COLO668 (cell line): ENCODE data around the gene ORC3.
"Not testable (repeated sequence)": the region's sequence is repeated elsewhere in the genome, so short reads cannot be mapped to it uniquely, and the experiment has no call there.

Experiments used
- DNase-seq: peaks from one replicate; lab custom pipeline; 2025; ENCODE audit not compliant: unreplicated experiment; lab: John Stamatoyannopoulos, UW

The ORC3 gene

DNA sequence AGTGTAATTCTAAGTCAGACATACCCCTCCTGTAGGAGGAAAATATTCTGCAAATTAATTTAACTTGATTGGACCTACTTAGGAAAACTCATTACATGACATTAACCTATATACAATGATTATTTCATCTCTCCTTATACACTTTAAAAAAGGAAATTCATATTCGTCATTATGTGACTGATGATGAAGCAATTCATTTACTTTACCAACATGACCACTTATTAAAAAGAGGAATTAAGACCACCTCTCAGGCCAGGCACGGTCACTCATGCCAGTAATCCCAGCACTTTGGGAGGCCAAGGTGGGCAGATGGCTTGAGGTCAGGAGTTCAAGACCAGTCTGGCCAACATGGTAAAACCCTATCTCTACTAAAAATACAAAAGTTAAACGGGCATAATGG lies 100.5 kb downstream of the ORC3 start:
- DNase-seq, result no peak

DNA sequence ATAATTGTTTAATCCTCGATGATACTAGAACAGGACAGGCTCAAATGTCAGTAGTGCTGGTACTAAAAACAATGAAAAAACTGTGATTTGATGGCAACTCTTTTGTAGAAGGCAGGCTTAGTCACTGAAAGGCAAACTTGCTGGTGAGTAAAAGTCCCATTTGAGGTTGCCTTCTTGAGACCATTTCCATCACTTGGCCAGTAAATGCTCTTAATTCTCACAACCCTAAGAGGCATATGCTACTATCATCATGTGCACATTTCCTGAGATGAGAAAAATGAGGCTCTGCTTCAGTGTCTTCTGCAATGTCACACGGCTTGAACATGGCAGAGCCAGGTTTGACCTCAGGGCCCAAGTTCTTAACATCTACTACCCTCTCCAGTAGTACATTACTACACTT lies 102.2 kb downstream of the ORC3 start:
- no peak for DNase-seq

DNA sequence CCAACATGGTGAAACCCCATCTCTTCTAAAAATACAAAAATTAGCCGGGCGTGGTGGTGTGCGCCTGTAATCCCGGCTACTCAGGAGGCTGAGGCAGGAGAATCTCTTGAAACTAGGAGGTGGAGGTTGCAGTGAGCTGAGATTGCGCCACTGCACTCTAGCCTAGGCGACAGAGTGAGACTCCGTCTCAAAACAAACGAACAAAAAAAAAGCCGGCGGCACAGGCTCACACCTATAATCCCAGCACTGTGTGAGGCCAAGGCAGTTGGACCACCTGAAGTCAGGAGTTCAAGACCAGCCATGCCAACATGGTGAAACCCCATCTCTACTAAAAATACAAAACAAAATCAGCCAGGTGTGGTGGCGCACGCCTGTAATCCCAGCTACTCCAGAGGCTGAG lies 106.9 kb downstream of the ORC3 start:
- not testable (repeated sequence) for DNase-seq

- no peak for DNase-seq
Observed at GRCh38 chr6:87697581-87698546, 107.9 kb downstream of the ORC3 start.

DNA sequence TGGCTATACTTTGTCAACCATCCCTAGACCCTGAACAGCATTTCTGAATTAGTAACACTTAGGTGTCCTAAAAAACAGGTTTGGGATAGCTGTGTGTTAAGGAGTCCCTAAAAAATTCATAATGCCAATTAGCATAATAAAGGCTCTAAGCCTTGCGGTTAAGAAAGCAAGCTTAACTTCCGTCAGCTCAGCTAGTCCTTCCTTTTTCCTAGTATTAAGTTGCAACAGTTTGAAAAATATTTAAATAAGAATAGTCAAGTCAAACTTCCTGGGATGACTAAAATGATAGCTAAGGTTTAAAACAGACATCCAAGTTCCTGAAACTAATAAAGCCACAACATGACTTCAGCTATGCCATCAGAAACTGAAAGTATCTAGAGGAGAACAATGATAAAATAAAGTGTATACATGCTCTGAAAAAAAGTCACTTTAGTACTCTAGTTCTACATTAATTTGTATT lies 108.6 kb downstream of the ORC3 start:
- no peak for DNase-seq

DNA sequence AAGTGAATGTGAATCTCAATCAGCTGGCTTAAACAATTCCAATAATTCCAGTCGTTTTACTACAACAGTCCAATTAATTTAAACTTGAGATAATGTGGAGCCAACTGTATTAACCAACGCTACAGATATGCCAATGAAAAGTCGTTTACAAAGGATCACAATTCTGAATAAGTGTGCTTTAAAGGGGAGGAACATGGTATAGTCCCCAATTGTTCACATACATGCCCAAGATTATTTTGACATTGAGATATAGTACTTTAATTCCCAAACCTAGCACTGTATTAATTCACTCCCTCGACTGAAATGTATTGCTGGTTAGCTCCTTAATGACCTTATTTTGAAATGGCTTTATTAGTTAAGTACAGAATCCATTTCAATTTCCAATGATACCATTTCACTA lies 109.6 kb downstream of the ORC3 start:
- DNase-seq, result no peak

- DNase-seq, result peak; percentile 37
Observed at GRCh38 chr6:87700397-87701343, 110.7 kb downstream of the ORC3 start.

- DNase-seq, result peak; percentile 56
Observed at GRCh38 chr6:87701344-87701675, 111.4 kb downstream of the ORC3 start.

GRCh38 chr6:87701676-87702588 lies 112.0 kb downstream of the ORC3 start, which contains the start of gene AKIRIN2:
TSS of gene AKIRIN2 (minus strand) at chr6:87702233. CDS start at chr6:87701684, 549 bp downstream.
- DNase-seq, result peak; percentile 94

GRCh38 chr6:87702589-87702945 lies 112.6 kb downstream of the ORC3 start:
- DNase-seq, result no peak

GRCh38 chr6:87703039-87703438 lies 113.1 kb downstream of the ORC3 start:
- not testable (repeated sequence) for DNase-seq

GRCh38 chr6:87705070-87705691 lies 115.2 kb downstream of the ORC3 start:
- no peak for DNase-seq

DNA sequence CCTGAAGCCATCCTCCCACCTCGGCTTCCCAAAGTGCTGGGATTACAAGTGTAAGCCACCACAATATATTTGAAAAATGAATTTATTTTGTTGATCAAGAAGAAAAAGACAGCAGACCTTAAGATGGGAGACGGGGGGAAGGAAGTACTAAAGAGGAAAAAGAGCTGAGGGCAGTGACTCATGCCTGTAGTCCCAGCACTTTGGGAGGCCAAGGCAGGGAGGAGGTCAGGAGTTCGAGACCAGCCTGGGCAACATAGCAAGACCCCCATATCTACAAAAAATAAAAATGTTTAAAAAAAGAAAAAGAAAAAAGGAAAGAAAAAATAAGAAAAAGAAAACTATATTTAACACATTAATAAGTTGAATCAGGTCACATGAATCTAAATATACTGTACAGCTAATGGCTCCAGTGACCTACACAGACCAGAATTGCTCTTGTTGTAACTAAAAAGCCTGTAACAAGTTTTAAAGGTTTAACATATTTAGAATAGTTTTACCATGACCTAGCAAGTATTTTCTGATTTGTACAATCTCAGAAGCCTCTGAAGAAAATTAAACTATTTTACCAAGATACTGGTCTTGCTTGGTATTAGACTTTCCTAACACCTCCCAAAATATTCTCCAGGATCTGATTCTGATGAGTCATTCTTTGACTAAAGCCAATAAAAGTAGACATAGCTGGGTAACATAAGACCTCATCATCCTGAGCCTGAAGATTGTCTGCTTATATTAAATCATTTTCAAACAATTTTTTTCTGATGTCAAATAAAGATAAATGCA lies 116.4 kb downstream of the ORC3 start:
- DNase-seq, result no peak

DNA sequence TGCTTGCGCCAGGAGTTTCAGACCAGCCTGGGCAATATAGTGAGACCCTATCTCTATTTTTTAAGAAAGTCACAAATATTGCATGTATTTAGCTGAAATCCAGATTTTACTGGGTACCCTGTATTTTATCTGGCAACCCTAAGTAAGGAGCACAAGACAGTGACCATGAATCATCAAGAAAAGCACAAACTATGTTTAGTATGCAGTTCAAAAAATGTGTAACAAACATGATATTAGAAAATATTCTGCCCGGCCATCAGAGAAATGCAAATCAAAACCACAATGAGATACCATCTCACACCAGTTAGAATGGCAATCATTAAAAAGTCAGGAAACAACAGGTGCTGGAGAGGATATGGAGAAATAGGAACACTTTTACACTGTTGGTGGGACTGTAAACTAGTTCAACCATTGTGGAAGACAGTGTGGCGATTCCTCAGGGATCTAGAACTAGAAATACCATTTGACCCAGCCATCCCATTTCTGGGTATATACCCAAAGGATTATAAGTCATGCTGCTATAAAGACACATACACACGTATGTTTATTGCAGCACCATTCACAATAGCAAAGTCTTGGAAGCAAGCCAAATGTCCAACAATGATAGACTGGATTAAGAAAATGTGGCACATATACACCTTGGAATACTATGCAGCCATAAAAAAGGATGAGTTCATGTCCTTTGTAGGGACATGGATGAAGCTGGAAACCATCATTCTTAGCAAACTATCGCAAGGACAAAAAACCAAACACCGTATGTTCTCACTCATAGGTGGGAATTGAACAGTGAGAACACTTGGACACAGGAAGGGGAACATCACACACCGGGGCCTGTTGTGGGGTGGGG lies 118.9 kb downstream of the ORC3 start:
- DNase-seq, result not testable (repeated sequence)

DNA sequence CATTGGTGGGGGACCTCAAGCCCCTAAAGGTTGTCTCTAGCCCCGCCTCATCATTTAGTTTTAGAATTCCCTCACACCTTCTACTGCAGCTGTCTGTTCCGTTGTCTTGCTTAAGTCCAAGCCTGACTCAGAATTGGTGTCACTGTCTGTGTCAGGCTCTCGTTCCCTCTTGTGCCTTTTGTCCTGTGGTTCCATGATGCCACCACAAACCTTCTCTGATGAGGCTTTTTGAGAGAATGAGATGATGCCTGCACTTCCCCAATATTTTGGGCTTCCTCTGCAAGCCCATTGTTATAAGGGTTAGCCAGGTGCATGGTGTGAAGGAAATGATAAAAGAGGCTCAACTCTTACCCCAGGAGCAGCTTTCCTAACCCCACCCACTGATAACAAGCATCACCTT lies 120.2 kb downstream of the ORC3 start:
- no peak for DNase-seq

DNA sequence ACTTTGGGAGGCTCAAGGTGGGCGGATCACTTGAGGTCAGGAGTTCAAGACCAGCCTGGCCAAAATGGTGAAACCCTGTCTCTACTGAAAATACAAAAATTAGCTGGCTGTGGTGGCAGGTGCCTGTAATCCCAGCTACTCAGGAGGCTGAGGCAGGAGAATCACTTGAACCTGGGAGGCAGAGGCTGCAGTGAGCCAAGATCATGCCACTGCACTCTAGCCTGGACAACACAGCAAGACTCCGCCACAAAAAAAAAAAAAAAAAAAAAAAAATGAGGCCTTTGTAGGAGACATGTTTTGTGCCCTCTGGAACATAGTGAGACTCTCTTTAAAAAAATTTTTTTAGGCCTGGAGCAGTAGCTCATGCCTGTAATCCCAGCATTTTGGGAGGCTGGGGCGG lies 122.8 kb downstream of the ORC3 start:
- not testable (repeated sequence) for DNase-seq

- no peak for DNase-seq
Observed at GRCh38 chr6:87714093-87714842, 124.3 kb downstream of the ORC3 start.
